Dedifferentiated amniotic fluid mesenchymal stem cell (primary cell): Measurements from ENCODE around the gene BOC.

Experiments
- DNase-seq: peaks from one replicate; pipeline ENCODE4 v3.0.0-alpha.2; 2016; ENCODE audit errors: extremely low spot score

BOC gene

DNA sequence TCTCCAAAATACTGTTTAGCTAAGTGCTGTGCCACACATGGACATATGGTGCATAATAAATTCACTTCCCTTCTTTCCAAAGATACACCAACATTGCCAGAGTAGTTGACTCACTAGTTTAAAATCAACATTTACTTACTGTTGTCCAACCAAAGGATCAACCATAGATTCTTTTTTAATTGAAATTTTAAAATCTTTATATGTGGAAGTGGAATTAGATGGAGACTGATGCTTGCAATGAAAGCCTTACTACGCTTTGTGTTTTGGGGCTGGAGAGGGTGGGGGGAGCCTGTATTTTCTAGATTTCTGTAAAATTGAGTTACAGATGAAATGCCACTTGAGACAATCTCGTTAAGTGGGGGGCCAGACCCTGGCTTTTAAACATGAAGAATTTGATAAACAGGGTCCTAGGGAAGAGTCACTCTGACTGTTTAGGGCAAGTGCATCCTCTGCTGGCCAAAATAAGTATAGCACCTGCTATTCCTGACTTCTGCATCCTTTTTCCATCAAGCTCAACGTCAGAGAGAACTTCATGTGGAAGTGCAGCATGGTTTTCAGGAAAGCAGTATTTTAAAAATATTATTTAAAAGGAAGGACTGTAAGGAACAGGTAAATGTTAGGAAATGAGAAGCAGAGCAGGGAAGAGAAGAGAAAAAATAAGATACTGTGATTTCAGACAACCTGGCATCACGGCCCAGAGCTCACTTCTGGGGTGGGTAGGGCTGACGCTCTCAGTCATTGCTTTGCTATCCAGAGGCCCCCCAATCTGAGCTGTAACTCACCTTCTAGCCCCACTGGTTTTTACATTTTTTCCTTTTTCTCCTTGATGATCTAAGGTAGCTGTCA, 76.7 kb downstream of the BOC start:
- peak; percentile 74 for DNase-seq

DNA sequence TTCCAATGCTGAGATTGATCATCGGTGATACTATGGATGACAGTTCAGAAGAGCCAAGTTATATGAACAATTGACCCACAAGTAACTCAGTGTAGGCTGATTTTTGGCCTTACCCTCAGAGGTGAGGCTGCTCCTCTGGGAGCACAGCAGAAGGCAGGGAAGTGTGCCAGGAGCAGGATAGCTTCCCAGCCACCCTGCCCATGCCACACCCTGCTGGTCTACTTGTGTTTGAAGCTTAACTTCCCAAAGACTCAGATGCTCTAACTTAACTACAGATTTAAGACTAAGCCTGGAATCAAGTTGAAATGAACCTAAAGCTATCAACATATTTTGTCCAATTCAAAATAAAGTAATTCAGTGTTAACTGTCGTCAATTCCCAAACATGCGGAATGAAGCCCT, 77.5 kb downstream of the BOC start:
- DNase-seq: no peak

DNA sequence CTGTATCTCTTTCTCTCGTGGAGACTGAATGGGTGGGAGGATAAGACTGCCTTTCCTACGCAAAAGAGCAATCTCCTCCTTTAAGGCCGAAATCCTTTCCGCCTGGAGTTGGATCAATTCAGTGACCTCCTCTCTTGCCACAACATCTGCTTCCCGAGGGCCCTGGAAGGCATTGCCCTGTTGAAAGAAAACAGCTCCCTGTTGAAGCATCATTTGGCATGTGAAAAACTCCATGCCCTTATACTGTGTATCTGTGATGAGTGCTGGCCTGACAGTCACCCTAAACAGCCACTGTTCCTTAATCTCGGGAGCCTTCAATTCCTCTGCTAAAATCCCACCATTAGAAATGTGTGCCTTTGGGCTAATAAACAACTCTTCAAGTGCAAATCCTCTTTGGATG, 80.2 kb downstream of the BOC start:
- DNase-seq: no peak

DNA sequence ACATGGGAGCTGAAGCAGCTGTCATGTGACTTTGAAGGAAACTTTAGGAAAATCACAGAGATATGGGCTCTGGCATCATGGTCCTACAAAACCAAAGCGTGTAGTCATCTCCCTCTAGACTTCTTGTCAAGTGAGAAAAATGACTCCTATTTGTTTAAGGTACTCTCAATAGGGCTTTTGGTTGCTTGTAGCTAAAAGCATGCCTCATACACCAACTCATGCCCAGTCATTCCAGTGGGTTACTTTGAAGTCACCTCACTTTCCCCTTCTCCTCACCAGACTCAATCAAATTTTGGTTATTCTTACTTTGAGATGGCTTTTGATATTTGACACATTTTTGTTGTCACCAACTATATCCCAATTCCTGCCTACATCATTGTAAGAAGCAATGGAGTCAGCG, 81.6 kb downstream of the BOC start:
- DNase-seq: no peak

DNA sequence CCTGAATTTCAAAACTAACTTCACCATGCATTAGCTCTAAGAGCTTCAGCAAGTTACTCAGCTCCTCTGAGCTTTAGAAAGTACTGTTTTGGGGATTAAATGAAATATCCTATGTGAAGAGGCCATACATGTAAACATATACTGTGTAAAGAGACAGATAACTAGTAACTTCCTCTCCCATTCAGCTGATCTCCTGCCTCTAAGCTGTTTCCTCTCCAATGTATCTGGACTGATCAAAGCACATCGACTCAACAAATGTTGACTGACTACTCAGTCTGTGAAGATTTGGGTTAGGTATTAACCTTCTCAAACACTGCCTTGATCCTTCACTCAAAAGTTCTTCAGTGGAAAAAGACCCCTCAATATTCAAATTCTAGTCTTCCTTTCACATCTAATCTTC, 82.0 kb downstream of the BOC start:
- no peak for DNase-seq

GRCh38 chr3:113295463-113295862, 84.1 kb downstream of the BOC start:
- DNase-seq: no peak

- DNase-seq: no peak
Observed at GRCh38 chr3:113297287-113297686, 85.9 kb downstream of the BOC start.

DNA sequence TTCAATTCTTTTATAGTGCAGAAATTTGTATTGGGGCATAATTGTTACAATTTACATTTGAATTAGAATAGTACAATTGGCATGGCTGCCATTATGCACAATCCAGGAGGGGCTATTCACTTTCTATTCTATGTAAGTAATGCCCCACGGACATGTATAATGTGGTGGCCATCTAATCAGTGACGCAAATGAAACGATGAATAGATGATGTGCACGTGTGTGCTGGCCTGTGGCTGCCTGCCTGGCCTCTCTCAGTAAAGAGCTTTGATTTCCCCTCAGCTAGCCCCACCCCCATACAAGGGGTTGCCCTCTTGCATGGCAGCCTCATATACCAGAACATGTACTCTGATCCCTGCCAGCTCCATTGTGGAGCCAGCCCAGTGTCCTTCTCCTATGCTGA, 86.5 kb downstream of the BOC start:
- no peak for DNase-seq

- no peak for DNase-seq
Observed at GRCh38 chr3:113300596-113300995, 89.2 kb downstream of the BOC start.

DNA sequence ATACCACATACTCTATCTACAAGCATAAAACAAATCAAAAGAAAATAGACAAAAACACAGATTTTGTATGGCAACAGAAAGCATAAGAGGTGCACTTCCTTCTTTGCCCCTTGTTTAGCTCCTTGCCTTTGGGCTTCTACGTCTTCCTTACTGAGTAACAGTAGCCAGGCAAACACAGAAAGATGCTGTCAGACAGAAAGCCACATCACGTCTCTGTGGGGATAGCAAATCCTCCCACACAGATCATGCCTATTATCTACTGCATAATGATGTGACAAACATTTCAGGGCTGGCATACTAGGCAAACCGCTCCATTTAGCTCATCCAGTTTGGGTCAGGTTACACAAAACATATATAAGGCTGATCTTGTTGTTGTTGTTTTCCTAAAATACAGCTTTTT, 92.7 kb downstream of the BOC start:
- no peak for DNase-seq

- no peak for DNase-seq
Observed at GRCh38 chr3:113304856-113305540, 93.6 kb downstream of the BOC start.

DNA sequence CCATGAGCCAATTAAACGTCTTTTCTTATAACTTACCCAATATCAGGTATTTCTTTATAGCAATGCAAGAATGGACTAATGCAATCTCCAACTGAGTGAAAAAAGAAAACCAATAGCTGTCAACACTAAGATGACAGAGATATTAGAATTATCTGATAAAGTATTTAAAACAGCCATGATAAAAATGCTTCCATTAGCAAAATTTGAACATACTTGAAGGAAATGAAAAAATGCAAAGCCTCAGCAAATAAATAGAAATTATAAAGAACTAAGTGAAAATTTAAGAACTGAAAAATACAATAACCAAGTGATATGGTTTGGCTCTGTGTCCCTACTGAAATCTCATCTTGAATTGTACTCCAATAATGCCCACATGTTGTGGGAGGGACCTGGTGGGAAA, 99.6 kb downstream of the BOC start:
- DNase-seq: no peak

GRCh38 chr3:113312416-113312815, 101.1 kb downstream of the BOC start:
- DNase-seq: no peak

- no peak for DNase-seq
Observed at GRCh38 chr3:113314923-113315322, 103.6 kb downstream of the BOC start.

DNA sequence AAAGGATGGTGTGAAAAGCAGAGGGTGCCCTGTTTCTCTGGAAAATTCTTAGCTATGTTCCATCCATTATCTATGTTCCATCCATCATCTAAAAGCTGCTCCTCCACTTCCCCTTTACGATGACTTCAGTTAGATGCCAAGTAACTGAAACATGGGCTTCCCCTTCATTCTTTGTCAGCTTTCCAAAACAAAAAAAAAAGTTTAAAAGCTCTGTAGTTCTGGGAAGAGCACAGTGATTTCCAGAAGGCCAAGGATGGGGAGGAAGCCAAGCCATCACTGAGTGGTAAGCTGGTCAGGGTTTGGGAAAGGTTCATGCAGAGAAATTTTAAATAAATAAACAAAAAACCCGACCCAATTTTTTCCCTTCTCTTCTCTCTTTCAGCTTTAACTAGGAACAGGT, 118.4 kb downstream of the BOC start:
- DNase-seq: no peak

DNA sequence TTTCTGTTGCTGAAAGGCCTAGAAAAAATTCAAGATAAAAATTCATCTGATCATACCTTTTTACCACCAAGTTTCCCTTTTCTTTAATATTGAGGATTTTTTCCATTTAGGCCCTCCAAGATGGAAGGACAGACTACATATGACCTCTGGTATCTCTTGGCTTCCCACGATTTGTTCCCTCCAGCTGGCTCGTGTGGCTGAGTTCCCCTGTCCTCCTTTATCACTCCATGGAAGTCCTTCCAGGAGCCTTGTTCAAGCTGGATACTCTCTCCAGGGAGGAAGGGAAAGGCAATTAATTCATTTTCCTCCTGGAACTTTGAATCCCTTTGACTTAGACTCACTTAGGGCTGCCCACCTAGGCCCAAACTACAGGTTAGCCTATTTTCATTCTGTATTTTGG, 119.4 kb downstream of the BOC start:
- DNase-seq: no peak

DNA sequence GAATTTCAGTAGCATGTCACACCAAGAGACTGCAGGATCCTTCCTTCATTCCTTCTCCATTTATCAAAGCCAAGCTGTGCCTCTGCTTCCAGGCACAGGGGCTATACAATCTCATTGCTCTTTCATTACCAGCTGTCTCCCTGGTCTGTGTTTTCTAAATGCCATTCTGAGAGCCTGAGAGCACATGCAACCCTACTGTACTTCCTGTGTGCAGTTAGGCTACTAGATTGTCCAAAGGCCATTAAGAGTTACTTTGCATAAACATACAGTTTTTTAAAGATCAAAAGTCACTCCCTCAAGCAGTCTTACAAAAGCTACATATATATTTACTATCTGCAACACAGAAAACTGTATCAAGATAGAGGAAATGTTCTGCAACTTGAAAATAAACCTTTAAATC, 119.8 kb downstream of the BOC start:
- DNase-seq: no peak
